Common myeloid progenitor, CD34-positive (primary cell): Measurements from ENCODE around the gene ADAM11.
A peak's percentile ranks its signal among the peaks of the same experiment; 100 is the strongest.

Experiments used
- CTCF ChIA-PET: fragments of 350-600 bp; sonication (Branson Sonifier 250); formaldehyde crosslinking; loops from one replicate; lab custom pipeline; 2021; ENCODE audit warnings: antibody characterized with exemption; lab: Charles Lee
- POLR2A ChIA-PET: fragments of 350-600 bp; sonication (Branson Sonifier 250); formaldehyde crosslinking; loops from one replicate; lab custom pipeline; 2021; ENCODE audit warnings: antibody characterized with exemption; lab: Charles Lee
- DNase-seq, 3 donors: peaks; one replicate each; pipeline versions ENCODE4 v3.0.0 to v3.0.0-alpha.2; 2013
- H3K27ac ChIP-seq, 2 experiments: 1 replicate in 1 of 2; 2 replicates in 1 of 2; pipeline ENCODE4 v1.7.0; 2013; ENCODE audit warnings: inconsistent platforms in 2 of 2, low read length in 2 of 2, mild to moderate bottlenecking in 2 of 2, low read depth in 1 of 2, moderate library complexity in 1 of 2; ENCODE audit not compliant: severe bottlenecking in 2 of 2, insufficient read depth in 1 of 2, poor library complexity in 1 of 2
- H3K27me3 ChIP-seq, 5 experiments: replicated peaks in 2 of 5; 1 replicate in 3 of 5; 2 replicates in 2 of 5; pipeline versions ENCODE4 v1.6.1 to v1.7.0; 2013; ENCODE audit warnings: low read length in 4 of 5, mild to moderate bottlenecking in 2 of 5, moderate library complexity in 2 of 5, inconsistent platforms in 1 of 5; ENCODE audit not compliant: insufficient read depth in 5 of 5, control insufficient read depth in 4 of 5
- H3K36me3 ChIP-seq, 4 experiments: 1 replicate in 2 of 4; 2 replicates in 2 of 4; pipeline versions ENCODE4 v1.6.1 to v1.7.0; 2013; ENCODE audit warnings: low read length in 3 of 4, control low read depth in 1 of 4, mild to moderate bottlenecking in 1 of 4; ENCODE audit not compliant: control insufficient read depth in 4 of 4, insufficient read depth in 4 of 4
- H3K4me1 ChIP-seq, 4 experiments: 1 replicate in 3 of 4; 2 replicates in 1 of 4; pipeline versions ENCODE4 v1.6.1 to v1.7.1; 2013; ENCODE audit warnings: low read length in 3 of 4, mild to moderate bottlenecking in 3 of 4, control low read depth in 1 of 4, inconsistent platforms in 1 of 4, moderate library complexity in 1 of 4; ENCODE audit not compliant: control insufficient read depth in 4 of 4, insufficient read depth in 4 of 4; ENCODE audit errors: control extremely low read depth in 1 of 4
- H3K4me3 ChIP-seq, 7 experiments: 1 replicate in 4 of 7; 2 replicates in 3 of 7; pipeline versions ENCODE4 v1.5.1 to v1.7.0; 2013; ENCODE audit warnings: mild to moderate bottlenecking in 7 of 7, low read length in 6 of 7, moderate library complexity in 6 of 7, inconsistent platforms in 2 of 7, low read depth in 2 of 7, control low read depth in 1 of 7; ENCODE audit not compliant: insufficient read depth in 4 of 7, control insufficient read depth in 1 of 7; ENCODE audit errors: extremely low read depth in 1 of 7
- H3K9me3 ChIP-seq, 5 experiments: 1 replicate in 4 of 5; 2 replicates in 1 of 5; pipeline versions ENCODE4 v1.6.1 to v1.7.1; 2013; ENCODE audit warnings: low read length in 4 of 5, mild to moderate bottlenecking in 2 of 5, inconsistent platforms in 1 of 5, low read depth in 1 of 5, moderate library complexity in 1 of 5; ENCODE audit not compliant: control insufficient read depth in 4 of 5, insufficient read depth in 2 of 5; ENCODE audit errors: control extremely low read depth in 1 of 5
- WGBS: methylation state at CpG from one replicate; pipeline ENCODE4 v1.1.5; 2013; ENCODE audit not compliant: insufficient coverage; 5-methylcytosine and 5-hydroxymethylcytosine counted together

Gene ADAM11

DNA sequence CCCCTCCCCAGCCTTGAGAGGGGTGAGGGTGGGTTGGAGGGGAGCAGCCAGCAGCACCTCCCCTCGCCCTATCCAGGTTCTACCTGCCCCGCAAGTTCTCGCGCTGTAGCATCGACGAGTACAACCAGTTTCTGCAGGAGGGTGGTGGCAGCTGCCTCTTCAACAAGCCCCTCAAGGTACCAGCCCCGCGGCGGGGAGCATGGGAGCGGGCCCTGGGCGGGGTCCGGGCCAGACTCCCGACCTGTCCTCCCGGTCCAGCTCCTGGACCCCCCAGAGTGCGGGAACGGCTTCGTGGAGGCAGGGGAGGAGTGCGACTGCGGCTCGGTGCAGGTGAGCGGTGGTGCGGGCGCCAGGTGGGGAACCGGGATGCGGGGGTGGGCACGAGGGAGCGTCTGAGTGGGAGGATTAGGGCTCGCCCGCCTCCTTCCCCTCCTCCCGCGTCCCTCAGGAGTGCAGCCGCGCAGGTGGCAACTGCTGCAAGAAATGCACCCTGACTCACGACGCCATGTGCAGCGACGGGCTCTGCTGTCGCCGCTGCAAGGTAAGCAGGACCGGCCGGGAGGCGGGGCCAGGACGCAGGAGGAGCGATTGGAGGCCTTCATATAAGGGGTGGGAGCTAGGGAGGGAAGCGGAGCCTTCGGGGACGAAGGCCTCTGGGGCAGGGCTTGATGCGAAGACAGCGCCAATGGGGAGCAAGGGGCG, 16.5 kb downstream of the ADAM11 start:
- Histone ChIP-seq H3K4me3 (peak overlapping the region; percentile 42 to 78 (median 65)), H3K36me3 (no peaks in the 10 kb centered on the region), H3K27ac (no peak overlapping the region), H3K9me3 (no peaks in the 10 kb centered on the region), H3K27me3 (peaks cover 0 to 11% (median 2%) of the 10 kb centered on the region in 5 experiments), H3K4me1 (peaks cover 0 to 41% (median 35%) of the 10 kb centered on the region in 4 experiments)
- WGBS, result 0% methylated on average over 28 of the region's 50 CpGs
- DNase-seq, result peak; percentile 97 to 98 (median 98)
- ChIA-PET POLR2A (no interaction called here), CTCF (interaction anchor here (0.9 to 13.4 kb wide), 7 partner anchors 9 to 104 kb away, joined by 3 to 192 read pairs (median 4); no protein-coding TSS in a partner anchor)

DNA sequence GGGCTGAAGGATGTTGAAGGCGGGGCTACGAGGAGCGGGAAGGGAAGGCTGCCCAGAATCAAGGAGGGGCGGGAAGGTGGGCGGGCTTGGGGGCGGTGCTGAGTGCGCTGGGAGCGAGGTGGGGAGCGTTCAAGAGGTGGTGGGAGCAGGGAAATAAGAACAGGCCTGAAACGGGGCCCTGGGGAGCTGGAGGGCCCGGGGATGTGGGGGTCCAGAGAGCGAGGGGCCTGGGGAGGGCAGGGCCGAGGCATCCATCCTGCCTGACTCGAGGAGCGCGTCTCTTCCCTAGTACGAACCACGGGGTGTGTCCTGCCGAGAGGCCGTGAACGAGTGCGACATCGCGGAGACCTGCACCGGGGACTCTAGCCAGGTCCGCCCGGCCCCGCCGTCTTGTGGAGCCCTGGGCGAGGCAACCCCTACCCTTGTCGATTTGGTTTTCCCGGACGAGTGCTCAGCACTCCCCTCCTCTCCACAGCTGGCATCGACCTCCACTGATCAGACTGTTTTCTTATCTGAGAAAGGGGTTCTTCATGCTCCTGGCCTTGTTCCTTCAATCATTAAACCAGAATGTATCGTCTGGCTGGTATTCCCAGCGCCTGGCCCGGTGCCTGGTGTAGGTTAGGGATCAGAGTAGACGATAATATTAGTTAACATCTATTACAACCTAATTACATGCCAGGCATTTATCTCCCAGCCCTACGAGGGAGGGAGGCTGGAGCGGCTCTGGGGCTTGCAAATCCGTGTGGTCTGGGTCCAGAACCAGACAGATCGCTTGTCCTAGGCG, 17.2 kb downstream of the ADAM11 start:
- H3K27ac ChIP-seq, result no peak overlapping the region
- H3K27me3 ChIP-seq, result peaks cover 0 to 11% (median 2%) of the 10 kb centered on the region in 5 experiments
- peak overlapping the region in 5 of 7 experiments; percentile 52 to 78 (median 71) for H3K4me3 ChIP-seq
- peaks cover 0 to 34% (median 31%) of the 10 kb centered on the region in 4 experiments for H3K4me1 ChIP-seq
- CTCF ChIA-PET, result interaction anchor here (0.9 to 13.4 kb wide), 7 partner anchors 16 to 103 kb away, joined by 3 to 192 read pairs (median 4); no protein-coding TSS in a partner anchor
- POLR2A ChIA-PET, result no interaction called here
- DNase-seq, result no peak
- no peaks in the 10 kb centered on the region for H3K9me3 ChIP-seq
- H3K36me3 ChIP-seq, result no peaks in the 10 kb centered on the region
- WGBS, result 14% methylated on average over 30 of the region's 43 CpGs

DNA sequence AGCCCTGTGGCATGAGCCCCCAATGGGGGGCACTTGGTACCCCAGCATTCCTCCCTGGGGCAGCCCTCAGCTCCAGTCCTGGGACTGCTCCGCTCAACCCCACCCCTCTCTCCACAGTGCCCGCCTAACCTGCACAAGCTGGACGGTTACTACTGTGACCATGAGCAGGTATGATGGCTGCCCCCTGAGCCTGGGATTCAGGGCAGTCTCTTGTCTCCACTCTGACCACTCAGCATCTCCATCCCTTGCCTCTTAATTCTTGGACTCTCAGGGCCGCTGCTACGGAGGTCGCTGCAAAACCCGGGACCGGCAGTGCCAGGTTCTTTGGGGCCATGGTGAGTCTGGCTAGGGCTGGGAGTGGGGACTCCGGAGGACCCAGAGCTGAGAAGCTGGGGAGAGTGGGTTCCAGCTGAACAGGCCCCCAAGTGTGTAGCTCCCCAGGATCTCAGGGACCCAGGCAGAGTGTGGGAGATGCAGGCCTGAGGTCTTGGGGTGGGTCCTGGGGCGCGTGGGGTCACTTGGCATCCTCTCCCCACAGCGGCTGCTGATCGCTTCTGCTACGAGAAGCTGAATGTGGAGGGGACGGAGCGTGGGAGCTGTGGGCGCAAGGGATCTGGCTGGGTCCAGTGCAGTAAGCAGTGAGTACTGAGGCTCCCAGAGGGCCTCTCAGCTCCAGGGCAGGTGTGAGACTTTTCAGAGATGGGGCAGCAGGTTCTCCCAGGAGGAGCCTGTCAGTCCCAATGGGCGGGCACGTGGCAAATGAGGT, 18.0 kb downstream of the ADAM11 start:
- peaks cover 0 to 27% (median 23%) of the 10 kb centered on the region in 4 experiments for H3K4me1 ChIP-seq
- DNase-seq, result no peak
- peak overlapping the region in 1 of 7 experiments; percentile 71 for H3K4me3 ChIP-seq
- H3K27me3 ChIP-seq, result peaks cover 0 to 13% (median 5%) of the 10 kb centered on the region in 5 experiments
- no peak overlapping the region for H3K27ac ChIP-seq
- H3K9me3 ChIP-seq, result no peaks in the 10 kb centered on the region
- WGBS, result 89% methylated on average over 18 of the region's 19 CpGs
- H3K36me3 ChIP-seq, result no peaks in the 10 kb centered on the region
- ChIA-PET CTCF (interaction anchor here (0.6 to 13.4 kb wide), 8 partner anchors 13 to 245 kb away, joined by 3 to 192 read pairs (median 4); no protein-coding TSS in a partner anchor), POLR2A (interaction anchor here (0.6 kb wide), 1 partner anchor 24 kb away, joined by 5 read pairs; no protein-coding TSS in a partner anchor)

DNA sequence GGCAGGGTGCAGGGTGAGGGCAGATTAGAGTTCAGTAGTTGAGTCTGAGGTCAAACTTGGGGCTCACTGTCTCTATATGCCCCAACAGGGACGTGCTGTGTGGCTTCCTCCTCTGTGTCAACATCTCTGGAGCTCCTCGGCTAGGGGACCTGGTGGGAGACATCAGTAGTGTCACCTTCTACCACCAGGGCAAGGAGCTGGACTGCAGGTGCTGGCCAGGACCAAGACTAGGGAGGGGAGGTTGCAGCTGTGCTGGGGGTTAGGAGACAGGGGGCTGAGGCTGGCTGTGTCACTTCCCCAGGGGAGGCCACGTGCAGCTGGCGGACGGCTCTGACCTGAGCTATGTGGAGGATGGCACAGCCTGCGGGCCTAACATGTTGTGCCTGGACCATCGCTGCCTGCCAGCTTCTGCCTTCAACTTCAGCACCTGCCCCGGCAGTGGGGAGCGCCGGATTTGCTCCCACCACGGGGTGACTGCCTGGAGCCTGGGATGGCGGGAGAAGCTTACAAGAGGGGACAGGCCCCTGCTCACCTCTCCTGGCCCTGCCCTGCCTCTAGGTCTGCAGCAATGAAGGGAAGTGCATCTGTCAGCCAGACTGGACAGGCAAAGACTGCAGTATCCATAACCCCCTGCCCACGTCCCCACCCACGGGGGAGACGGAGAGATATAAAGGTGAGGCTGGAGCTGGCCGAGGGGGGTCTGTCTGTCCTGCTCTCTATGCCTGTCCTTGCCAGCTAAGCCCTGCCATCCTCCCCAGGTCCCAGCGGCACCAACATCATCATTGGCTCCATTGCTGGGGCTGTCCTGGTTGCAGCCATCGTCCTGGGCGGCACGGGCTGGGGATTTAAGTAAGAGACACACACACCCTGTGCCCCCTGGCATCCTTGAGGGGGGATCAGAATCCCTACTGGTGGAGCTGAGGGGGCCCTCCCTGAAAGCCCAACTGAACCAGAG, 18.9 kb downstream of the ADAM11 start:
- H3K4me3 ChIP-seq, result no peak overlapping the region
- peaks cover 0 to 16% (median 5%) of the 10 kb centered on the region in 5 experiments for H3K27me3 ChIP-seq
- no peak overlapping the region for H3K27ac ChIP-seq
- peaks cover 0 to 26% (median 21%) of the 10 kb centered on the region in 4 experiments for H3K4me1 ChIP-seq
- H3K9me3 ChIP-seq, result no peaks in the 10 kb centered on the region
- POLR2A ChIA-PET, result interaction anchor here (0.6 kb wide), 1 partner anchor 24 kb away, joined by 5 read pairs; no protein-coding TSS in a partner anchor
- no peak for DNase-seq
- CTCF ChIA-PET, result interaction anchor here (1.1 to 13.4 kb wide), 9 partner anchors 12 to 244 kb away, joined by 3 to 192 read pairs (median 4); no protein-coding TSS in a partner anchor
- H3K36me3 ChIP-seq, result no peaks in the 10 kb centered on the region
- 94% methylated on average over 18 of the region's 20 CpGs for WGBS

DNA sequence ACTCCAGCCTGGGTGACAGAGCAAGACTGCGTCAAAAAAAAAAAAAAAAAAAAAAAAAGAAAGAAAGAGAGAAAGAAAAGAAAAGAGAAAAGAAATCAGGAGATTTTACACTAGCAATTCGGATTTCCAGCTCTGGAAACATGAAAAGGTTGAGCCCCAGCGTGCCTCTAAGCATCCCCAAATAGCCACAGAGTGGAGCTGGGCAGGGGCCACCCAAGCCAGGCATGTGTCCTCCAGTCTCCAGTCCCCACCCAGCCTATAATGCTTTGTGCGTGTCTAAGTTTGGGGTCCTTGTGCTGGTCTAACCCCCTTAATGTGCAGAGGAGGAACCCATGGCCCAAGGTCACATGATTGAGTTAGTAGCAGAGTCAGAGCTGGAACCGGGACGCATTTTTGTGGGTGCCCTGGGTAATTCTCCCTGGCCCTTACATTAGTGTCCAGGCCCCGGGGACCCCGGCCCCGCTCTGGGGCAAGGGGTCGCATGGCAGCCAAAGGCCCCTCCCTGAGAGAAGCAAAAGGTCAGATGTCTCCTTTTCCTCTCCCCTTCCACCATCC, 19.9 kb downstream of the ADAM11 start:
- Histone ChIP-seq H3K36me3 (no peaks in the 10 kb centered on the region), H3K9me3 (no peaks in the 10 kb centered on the region), H3K4me1 (peaks cover 0 to 26% (median 21%) of the 10 kb centered on the region in 4 experiments), H3K4me3 (peak overlapping the region in 5 of 7 experiments; percentile 26 to 68 (median 59)), H3K27me3 (peaks cover 0 to 16% (median 5%) of the 10 kb centered on the region in 5 experiments), H3K27ac (no peak overlapping the region)
- DNase-seq, result peak in 1 of 3 donors; percentile 61
- 23% methylated on average over 9 of the region's 10 CpGs for whole genome bisulfite sequencing
- POLR2A ChIA-PET, result interaction anchor here (0.6 to 0.7 kb wide), 2 partner anchors 24 to 88 kb away, joined by 3 read pairs; no protein-coding TSS in a partner anchor
- CTCF ChIA-PET, result interaction anchor here (0.6 to 13.4 kb wide), 12 partner anchors 11 to 310 kb away, joined by 3 to 192 read pairs (median 4); partner anchors contain the start of gene ADAM11
